Iris pigment epithelial cell (primary cell): Measurements from ENCODE around the gene BMP10.

Source experiments
- DNase-seq: peaks from one replicate; pipeline ENCODE4 v3.0.0-alpha.2; 2011; ENCODE audit warnings: low read depth

Gene BMP10, protein sequence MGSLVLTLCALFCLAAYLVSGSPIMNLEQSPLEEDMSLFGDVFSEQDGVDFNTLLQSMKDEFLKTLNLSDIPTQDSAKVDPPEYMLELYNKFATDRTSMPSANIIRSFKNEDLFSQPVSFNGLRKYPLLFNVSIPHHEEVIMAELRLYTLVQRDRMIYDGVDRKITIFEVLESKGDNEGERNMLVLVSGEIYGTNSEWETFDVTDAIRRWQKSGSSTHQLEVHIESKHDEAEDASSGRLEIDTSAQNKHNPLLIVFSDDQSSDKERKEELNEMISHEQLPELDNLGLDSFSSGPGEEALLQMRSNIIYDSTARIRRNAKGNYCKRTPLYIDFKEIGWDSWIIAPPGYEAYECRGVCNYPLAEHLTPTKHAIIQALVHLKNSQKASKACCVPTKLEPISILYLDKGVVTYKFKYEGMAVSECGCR

DNA sequence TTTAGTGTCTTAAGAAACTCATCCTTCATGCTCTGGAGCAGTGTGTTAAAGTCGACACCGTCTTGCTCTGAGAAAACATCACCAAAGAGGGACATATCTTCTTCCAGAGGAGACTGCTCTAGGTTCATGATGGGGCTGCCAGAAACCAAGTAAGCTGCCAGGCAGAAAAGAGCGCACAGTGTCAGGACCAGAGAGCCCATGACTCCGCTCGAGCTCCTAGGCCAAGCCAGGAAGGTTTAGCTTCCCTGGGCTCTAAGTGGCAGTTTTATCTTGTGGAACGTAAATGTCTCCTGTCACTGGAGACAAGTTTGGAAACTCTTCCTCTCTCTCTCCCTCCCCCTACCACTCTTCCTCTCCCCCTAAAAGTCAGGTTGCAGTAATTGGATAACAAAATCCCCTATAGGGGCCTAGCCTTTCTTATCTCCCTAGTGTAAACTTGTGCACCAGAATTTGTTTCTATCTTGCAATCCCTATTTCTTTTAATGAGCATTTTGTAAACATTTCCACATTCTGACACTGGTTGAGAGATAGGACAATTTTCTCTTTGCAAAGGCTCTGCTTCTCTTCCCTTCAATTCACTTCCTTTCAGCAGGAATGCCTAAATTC, at the start of gene BMP10:
BMP10 (minus strand) TSS at position 239 of the 606 bp plus-strand sequence; CDS start at position 200, 39 bp downstream.
- no peak for DNase-seq

DNA sequence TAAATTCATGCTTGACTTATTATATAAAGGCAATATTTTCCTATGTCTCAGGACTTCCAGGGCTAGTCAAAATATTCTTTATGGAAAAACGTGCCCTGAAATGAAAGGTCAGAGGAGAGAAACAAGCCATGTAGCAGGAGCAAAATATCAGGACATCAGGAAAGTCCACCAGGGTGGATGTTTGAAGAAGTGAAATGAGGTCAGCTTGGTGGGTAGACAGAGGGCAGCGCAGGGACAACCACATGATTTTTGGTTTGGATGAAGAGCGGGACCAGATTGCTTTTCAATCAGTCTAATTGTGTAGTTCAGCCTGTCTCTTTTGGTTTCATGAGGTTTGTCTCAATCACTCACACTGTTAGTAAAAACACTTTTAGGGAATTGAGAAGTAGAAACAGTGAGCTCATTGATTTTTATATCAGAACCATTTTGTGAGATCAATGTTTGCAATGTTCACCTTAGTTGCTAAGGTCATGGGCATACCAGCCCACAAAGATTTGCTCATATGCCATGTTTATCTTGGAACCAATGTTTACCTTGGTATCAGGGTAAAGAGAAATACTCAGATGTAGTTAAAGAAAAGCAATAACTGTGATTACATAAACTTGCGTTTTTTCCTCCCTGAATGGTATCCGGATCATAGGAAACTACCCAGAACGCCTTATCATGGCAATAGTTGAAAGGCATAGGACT, 49.4 kb upstream of the BMP10 start:
- DNase-seq, result no peak

DNA sequence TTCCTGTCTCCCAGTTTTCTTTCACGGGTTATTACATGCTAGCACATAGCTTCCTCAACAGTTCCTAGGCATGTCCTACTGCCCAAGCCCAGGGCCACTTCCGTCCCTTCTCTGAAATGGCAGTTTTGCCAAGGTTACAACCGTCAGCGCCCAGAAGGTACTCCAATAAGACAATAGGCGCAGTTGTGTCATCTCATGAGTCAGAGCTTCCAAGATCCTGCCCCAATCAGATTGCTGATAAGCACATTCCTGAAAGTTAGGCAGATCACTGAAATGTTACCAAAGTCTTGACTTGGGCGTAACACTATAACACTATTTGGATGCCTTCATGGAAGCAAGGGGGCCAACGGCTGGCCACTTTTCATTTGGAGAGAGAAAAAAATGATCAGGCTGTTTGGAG, 47.3 kb upstream of the BMP10 start:
- DNase-seq, result no peak

DNA sequence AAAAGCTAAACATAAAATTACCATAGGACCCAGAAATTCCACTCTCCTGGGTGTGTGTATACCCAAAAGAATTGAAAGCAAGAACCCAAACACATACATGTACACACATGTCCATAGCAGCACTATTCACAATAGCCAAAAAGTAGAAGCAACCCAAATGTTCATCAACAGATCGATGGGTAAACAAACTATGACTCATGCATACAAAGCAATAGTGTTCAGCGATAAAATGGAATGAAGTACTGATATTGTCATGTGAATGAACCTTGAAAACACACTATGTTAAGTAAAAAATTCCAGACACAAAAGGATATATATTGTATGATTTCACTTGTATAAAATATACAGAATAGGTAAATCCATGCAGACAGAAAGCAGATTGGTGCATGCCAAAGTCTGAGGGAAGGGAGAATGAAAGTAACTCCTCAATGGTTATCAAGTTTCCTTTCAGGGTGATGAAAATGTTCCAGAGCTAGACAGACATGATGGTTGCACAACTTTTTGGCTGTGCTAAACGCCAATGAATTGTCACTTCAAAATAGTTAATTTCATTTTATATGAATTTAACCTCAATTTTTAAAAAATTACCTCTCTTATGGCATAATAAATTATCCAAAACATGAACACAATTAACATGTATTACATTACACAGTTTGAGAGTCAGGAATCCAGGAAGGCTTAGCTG, 46.0 kb upstream of the BMP10 start:
- DNase-seq, result peak; percentile 67

DNA sequence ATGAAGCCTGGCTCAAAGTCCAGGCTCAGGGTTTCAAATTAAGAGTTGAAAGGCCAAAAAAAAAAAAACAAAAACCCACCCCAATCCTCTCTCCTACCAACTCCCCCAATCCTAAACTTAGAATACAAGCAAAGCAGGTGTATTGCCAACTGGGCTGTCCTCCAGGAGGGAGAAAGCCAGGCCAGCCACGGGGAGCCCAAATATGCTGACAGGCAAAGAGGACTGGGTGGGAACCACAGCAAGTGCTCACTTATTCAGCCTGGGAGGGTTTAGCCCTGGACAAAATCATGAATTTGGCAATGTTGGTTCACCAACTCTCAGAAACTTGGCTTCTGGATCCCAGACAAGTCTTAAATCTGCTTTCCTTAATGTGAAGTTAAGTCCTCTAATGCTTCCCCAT, 45.0 kb upstream of the BMP10 start:
- DNase-seq, result no peak

DNA sequence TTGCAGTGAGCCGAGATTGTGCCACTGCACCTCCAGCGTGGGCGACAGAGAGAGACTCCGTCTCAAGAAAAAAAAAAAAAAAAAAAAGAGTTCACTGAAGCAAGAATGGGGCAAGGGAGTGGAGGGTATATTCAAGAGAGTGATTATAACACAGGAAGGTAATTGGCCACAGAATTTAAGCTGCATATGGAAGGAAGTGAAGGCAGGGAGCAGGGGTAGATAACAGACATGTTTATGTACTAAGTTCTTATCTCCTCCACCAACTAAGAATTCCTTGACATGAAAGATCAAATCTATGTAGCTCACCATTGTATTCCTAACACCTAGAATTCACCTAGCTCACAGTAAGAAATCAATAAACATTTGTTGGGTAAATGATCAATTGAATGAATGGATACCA, 44.2 kb upstream of the BMP10 start:
- DNase-seq, result no peak

DNA sequence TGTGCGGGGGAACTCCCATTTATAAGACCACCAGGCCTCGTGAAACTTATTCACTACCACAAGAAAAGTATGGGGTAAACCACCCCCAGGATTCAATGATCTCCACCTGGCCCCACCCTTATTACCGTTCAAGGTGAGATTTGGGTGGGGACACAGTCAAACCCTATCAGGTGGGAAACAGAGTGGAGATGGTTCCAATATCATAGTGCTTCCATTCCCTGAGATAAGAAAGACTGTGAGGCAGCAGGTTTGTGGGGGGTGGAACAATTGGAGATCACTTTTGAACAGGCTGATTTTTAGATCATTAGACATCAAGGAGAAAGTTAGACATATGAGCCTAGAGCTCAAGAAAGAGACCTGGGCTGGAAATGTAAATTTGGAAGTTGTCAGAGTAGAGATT, 42.2 kb upstream of the BMP10 start:
- no peak for DNase-seq

DNA sequence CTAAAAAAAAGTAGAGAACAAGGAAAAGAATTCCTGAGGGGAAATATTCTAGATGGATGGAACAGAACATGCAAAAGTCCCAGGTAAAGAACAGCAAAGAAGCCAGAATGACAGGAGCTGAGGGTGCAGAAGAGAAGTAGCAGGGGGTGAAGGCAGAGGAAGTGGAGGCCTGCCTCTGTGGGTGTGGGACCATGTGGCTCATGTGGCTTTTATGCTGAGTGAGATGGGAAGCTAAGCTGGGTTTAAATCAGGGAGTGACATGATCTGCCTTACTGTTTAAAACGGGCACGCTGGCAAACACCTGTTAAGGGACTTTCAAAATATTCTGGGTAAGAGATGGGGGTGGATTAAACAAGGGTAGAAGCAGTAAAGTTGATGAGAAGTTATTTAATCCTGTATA, 41.5 kb upstream of the BMP10 start:
- no peak for DNase-seq

DNA sequence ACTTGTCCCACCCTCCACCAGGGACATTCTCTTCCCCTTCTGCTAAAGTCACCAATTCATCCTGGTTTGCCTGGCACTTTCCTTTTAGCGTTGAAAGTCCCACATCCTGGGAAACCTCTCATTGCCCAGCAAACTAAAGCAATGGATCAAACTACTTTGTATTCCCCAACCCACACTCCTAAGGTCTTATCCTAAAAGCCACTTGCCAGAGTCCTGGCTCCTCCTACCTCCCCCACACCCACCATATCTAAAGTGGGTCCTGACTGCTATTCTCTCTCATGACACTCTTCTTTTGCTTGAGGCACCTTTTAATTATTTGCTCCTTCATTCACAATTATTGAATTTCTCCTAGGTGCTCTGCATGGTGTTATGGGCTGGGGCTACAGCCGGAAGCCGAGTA, 40.9 kb upstream of the BMP10 start:
- no peak for DNase-seq

DNA sequence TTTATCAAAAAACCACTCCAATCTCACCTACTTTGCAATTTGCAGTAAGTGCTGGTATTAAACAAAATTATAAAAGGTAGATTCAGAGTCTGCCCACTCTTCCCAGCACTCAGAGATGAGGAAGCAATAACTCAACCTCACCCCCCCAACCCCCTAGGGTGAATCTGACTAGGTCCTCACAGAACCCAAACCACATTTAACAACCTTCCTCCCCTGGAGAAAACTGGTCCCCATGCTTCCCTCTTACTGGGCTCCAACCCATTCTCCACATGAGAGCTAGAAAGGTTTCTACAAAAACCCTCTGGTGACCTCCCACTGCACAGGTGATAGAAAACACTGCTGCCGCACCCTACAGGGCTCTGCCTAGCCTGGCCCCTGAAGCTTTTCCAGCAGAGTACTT, 40.5 kb upstream of the BMP10 start:
- DNase-seq, result no peak

DNA sequence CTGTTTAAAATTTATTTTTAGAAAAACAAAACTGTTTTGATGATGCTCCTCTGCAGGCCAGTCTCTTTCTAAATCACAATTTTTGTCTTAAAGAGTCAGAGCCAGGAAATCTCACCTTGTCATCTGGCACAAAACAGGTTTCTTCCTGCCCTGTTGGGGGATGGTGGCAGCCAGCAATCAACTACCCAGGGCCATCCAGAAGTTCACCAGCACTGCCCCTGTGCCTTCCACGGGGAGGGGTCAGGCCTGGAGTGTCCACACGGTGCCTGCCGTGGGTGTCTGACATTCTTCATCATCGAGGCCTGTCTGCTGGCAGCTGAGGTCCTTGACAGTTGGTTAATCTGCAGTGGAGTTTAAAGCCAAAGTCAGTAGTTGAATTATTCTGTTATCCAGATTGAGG, 40.0 kb upstream of the BMP10 start:
- DNase-seq, result no peak

DNA sequence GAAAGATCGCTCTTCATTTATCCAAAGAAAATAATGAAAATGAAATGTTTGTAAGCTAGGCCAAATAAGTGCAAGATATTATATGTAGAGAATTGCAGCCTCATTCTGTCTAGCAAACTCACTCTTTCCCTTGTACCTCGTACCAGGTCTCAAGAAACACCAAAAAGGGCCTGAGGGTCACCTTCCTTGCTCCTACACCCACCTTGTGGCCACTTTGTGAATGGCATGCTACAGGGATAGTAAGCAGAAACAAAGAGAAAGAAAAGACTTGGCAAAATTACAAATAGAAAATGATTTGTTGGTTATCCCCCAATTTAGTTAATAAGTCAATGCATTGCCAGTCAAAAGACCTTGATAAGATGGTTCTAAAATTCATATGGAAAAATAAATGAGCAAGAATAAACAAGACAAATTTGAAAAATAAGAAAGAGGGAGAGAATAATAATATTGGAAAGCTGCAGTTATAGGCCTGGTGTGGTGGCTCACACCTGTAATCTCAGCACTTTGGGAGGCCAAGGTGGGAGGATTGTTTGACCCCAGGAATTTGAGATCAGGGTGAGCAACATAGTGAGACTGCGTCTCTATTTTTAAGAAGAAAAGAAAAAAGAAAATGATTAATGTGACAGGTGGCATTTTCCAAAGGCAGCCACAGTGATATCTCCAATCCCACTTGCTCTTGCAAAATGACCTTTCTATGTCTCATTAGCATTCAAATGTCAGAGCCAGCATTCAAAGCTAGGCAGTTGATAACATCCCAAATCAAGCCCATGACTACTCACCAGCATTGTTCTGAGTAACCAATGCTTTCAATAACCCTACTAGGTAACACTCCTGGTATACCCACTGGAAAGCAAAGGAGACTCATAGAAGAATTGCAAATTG, 38.8 kb upstream of the BMP10 start:
- peak; percentile 73 for DNase-seq

DNA sequence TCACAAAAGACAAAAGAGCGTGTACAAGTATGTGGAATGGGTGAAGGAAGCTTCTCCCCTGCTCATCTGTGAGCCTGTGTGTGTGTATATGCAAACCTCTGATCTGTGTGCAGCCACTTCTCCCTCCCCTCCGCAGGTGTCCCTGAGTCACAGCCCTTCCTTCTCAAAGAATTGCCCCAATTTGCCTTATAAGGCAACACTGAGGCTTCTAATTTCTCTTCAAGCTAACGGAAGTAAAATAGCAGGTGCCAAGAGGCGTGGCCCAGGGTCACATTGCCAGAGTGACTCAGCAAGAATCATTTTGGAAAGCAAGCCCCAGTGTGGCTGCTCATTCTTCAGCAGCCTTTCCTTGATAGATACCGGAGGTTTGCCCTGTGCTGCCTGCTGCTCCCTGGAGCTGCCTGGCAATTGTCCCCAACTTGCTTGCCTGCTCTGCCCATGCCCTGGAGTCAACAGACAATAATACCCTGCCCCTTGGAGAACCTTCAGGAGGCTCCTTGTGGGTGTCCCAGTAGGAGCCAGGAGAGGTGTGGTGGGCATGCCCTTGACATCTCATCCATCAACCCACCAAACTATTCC, 37.3 kb upstream of the BMP10 start:
- peak; percentile 80 for DNase-seq

DNA sequence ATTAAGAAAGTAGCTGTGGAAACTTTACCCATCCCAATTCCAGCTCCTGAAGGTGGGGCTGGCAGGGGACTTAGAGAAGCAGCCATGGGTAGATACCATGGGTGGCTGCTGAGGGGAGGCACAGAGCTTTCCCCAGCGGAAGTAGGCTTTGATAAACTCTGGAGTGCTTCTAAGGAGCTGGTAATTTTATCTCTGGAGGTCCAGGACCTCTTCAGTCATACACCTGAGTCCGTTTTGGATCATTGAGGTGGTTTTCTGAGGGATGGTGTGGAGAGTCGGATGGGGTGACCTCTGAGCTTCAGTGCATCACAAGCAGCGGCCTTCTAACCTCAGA, 36.7 kb upstream of the BMP10 start:
- no peak for DNase-seq

DNA sequence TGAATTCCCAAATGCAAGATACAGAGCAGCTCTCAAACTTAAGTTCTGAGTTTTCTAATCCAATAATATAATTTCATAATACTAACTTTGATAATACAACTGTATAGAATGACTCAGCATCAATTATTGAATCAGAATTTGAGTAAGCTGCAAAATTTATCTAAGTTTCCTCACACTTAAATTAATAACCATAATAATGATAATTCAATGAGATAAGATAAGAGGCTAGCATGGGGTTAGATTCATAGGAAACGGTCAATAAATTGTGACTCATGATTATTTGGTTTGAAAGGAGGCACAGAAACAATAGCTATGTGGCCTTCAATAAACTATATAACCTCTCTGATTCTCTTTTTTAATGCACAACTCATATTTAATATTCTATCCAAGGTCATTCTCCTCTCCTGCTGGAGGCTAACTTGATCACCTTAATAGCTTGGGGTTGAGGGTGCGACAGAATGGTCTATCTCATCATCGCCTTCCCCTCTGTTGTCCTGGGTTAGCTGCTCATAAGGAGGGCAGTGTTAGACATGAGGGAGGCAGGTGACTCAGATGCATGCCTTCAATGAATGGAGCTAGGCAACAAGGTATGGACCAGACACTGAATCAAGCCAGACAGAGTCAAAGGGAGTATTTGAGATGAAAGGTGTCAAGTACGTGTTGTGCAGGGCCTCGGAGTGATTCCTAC, 36.2 kb upstream of the BMP10 start:
- no peak for DNase-seq

DNA sequence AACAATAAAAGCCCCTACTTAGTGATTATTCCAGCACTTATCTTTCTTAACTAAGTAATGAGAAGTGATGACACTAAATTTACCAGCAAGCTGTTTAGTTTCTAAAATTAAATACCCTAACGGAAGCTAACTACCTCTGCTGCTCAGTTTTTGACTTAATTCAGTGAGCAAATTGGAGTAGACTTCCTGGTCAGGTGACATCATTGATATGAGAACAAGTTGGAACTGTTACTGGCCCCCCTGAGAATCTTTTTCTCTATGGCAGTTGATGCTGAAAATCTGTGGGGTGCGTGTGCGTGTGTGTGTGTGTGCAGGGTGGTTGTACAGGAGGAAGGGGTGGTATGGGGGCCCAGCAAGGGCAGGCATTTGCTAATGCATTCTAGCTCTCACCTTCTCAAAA, 35.5 kb upstream of the BMP10 start:
- no peak for DNase-seq

DNA sequence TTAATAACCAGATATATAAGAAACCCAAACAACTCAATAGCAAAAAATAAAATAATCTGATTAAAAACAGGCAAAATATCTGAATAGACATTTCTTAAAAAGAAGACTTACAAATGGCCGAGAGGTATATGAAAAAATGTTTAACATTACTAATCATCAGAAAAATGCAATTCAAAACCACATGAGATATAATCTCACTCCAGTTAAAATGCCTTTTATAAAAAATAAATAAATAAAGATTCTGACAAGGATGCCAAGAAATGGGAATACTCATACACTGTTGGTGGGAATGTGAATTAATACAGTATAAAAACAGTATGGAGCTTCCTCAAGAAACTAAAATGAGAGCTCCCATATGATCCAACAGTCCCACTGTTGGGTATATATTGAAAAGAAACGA, 33.9 kb upstream of the BMP10 start:
- DNase-seq, result no peak

DNA sequence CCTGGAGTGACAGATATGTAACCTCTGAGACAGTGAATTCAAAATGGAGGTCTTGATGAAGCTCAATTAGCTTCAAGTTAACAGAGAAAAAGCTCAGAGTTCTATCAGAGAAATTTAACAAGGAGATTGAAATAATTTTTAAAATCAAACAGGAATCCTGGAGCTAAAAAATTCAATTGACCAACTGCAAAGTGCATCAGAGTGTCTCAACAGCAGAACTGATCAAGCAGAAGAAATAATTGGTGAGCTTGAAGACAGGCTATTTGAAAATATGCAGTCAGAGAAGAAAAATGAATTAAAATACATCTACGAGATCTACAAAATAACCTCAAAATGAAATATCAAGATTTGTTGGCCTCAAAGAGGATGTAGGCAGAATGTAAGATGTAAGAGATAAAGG, 30.4 kb upstream of the BMP10 start:
- DNase-seq, result no peak

DNA sequence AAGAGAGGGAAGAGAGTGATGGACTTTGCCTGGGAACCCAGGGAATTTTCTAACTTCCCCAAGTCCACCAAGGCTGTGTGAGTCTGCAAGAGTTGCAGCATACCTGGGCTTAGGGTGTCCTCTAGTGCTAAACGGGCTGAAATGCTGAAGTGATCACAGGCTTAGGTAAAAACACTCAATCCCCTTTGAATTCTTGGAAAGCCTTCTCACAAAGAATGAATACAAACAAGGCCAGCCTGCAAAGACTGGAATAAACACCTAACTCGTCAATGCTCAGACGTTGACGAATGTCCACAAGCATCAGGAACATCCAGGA, 30.0 kb upstream of the BMP10 start:
- DNase-seq, result peak; percentile 57

DNA sequence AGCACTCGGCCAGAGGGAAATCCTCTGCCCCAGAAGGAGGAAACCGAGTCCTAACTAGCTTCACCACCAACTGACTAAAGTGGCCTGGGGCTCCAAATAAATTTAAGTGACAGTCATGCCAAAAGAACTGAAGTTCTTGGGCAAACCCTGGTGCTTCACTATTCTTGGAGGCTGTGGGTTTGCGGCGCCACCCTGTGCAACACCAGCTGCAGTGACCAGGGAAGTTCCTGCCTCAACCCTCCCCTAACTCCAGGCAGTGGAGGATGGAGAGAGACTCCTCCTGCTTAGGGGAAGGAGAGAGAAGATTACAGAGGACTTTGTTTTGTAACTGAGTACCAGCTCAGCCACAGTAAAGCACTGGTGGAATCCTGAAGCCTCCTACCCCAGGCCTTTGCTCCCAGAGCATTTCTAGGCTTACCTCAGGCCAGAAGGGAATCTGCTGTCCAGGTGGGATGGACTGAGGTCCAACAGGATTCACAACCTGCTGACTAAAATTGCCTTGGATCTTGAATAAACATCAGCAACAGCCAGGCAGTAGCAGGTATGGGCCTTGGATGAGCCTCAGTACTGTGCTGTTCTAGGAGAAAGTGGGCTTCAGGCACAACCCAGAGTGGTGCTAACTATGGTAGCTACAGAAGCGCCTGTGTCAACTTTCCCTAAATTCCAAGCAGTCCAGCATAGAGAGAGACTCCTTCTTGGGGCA, 29.4 kb upstream of the BMP10 start:
- DNase-seq, result no peak
